ENCODE data around the gene DBF4B.

The DBF4B gene

GRCh38 chr17:44794851-44795413, 86.5 kb downstream of the DBF4B start:
- no peak for TF ChIP-seq CTCF (IDR thresholded peaks at IDR 0.05; ENCODE audit: borderline replicate concordance, insufficient read depth, low read depth, low read length)
- no peak overlapping the region for H3K4me3 ChIP-seq (ENCODE audit: low read depth, low read length)

- no peak overlapping the region for H3K4me3 ChIP-seq (ENCODE audit: low read depth, low read length)
- no peak for TF ChIP-seq CTCF (IDR thresholded peaks at IDR 0.05; ENCODE audit: borderline replicate concordance, insufficient read depth, low read depth, low read length)
Measured at GRCh38 chr17:44795421-44795820, 87.0 kb downstream of the DBF4B start.

GRCh38 chr17:44795928-44796327, 87.5 kb downstream of the DBF4B start:
- H3K4me3 ChIP-seq (ENCODE audit: low read depth, low read length) = no peak overlapping the region
- TF ChIP-seq CTCF (IDR thresholded peaks at IDR 0.05; ENCODE audit: borderline replicate concordance, insufficient read depth, low read depth, low read length) = no peak

- TF ChIP-seq CTCF (IDR thresholded peaks at IDR 0.05; ENCODE audit: borderline replicate concordance, insufficient read depth, low read depth, low read length) = no peak
Measured at GRCh38 chr17:44796731-44797130, 88.3 kb downstream of the DBF4B start.

GRCh38 chr17:44797802-44798201, 89.3 kb downstream of the DBF4B start:
- no peak overlapping the region for H3K4me3 ChIP-seq (ENCODE audit: low read depth, low read length)
- TF ChIP-seq CTCF (IDR thresholded peaks at IDR 0.05; ENCODE audit: borderline replicate concordance, insufficient read depth, low read depth, low read length) = no peak

More at GRCh38 chr17:44796731-44797130, 88.3 kb downstream of the DBF4B start:
- H3K4me3 ChIP-seq (ENCODE audit: low read depth, low read length) = no peak overlapping the region

GRCh38 chr17:44798356-44798755, 89.9 kb downstream of the DBF4B start:
- no peak for TF ChIP-seq CTCF (IDR thresholded peaks at IDR 0.05; ENCODE audit: borderline replicate concordance, insufficient read depth, low read depth, low read length)
- no peak overlapping the region for H3K4me3 ChIP-seq (ENCODE audit: low read depth, low read length)
